ENCODE results near the gene CDK16.

Gene CDK16

DNA sequence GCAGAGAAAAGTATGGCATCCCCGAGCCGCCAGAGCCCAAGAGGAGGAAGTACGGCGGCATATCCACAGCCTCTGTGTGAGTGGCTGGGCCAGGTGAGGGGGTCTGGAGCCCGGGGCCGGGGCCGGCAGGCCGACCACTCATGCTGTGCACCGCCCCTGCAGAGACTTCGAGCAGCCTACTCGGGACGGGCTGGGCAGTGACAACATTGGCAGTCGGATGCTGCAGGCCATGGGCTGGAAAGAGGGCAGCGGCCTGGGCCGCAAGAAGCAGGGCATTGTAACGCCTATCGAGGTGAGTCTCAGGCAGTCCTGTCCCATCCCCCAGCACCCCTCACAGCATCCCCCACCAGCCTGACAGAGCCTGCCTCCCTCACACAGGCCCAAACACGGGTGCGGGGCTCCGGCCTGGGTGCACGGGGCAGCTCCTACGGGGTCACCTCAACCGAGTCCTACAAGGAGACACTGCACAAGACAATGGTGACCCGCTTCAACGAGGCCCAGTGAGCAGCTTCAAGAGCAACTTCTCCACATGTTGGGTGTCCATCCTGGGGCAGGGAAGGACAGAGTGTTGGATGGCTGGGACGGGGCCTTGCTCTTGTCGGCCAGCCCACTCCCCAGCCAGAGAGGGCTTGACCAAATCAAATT lies 32.3 kb upstream of the CDK16 start:
- no peaks in the 10 kb centered on the region for H3K79me2 ChIP-seq (ENCODE audit: control insufficient read depth, insufficient read depth, low read length, poor library complexity)
- no peaks in the 10 kb centered on the region for H3K27me3 ChIP-seq (ENCODE audit: insufficient read depth, low read length)
- H3K9me3 ChIP-seq (ENCODE audit: insufficient read depth, low read depth, low read length): no peaks in the 10 kb centered on the region
- H3K4me1 ChIP-seq (ENCODE audit: control insufficient read depth in 1 of 2, insufficient read depth in 2 of 2, low read length in 2 of 2): no peaks in the 10 kb centered on the region
- H2BK12ac ChIP-seq (ENCODE audit: low read length): no peak overlapping the region
- H3K14ac ChIP-seq (ENCODE audit: low read length): no peak overlapping the region
- H3K4me3 ChIP-seq (ENCODE audit: low read depth, low read length): no peak overlapping the region
- WGBS (ENCODE audit: extremely low coverage, insufficient coverage, insufficient read length): no CpG with 5 or more reads among the region's 27 CpGs
- no peak overlapping the region for H4K8ac ChIP-seq (ENCODE audit: low read depth, low read length)
- H3K4me2 ChIP-seq (ENCODE audit: low read length): no peak overlapping the region
- no peak overlapping the region for H3K23ac ChIP-seq (ENCODE audit: low read length)
- H3K18ac ChIP-seq (ENCODE audit: low read length): no peak overlapping the region
- H4K12ac ChIP-seq (ENCODE audit: low read depth, low read length): no peak overlapping the region
- no peak for DNase-seq
- peaks cover 2% of the 10 kb centered on the region for H3K79me1 ChIP-seq (ENCODE audit: low read length)
- no peak overlapping the region for H3K9ac ChIP-seq (ENCODE audit: low read length)
- no peak overlapping the region for H4K91ac ChIP-seq (ENCODE audit: low read depth, low read length)
- peaks cover 48 to 50% of the 10 kb centered on the region in 2 experiments for H3K36me3 ChIP-seq (ENCODE audit: control insufficient read depth in 1 of 2, insufficient read depth in 2 of 2, low read length in 2 of 2)
- H2BK5ac ChIP-seq (ENCODE audit: low read depth, low read length, poor library complexity): no peak overlapping the region
- H2BK120ac ChIP-seq (ENCODE audit: insufficient read depth, low read length, poor library complexity): no peak overlapping the region
- no peak overlapping the region for H3K27ac ChIP-seq (ENCODE audit: low read depth, low read length)
- no peak overlapping the region for H2AFZ ChIP-seq (ENCODE audit: insufficient read depth, low read length, poor library complexity)
- H3K4ac ChIP-seq (ENCODE audit: low read depth, low read length): no peak overlapping the region
- H2AK5ac ChIP-seq (ENCODE audit: low read length): no peak overlapping the region

DNA sequence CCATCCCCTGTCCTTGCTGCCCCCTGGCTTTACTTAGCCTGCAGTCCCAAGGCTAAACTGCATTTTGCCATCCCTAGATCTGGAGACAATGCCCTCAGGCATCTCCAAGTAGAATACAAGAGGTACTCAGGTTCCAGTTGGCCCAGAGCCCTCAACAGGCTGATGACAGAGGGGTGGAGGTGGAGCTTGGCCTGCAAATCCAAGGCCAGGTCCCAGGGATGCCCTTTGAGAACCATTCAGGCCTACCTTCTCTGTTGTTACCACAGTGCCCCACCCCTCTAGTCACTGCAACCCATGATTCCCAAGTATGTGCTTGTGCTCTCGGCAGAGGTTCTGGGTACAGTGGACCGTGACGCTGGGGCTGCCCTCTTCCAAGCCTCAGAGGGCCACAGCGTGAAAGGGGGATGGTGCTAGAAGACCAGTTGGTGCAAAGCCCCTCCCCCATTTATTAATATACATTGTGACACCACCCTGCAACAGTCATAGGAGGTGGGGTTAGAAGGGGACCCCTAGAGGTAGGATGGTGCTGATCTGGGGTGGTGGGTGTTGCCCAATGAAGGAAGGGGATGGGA lies 31.3 kb upstream of the CDK16 start:
- H4K8ac ChIP-seq (ENCODE audit: low read depth, low read length): no peak overlapping the region
- no peak overlapping the region for H3K18ac ChIP-seq (ENCODE audit: low read length)
- H3K23ac ChIP-seq (ENCODE audit: low read length): no peak overlapping the region
- no peak overlapping the region for H3K14ac ChIP-seq (ENCODE audit: low read length)
- no peaks in the 10 kb centered on the region for H3K79me2 ChIP-seq (ENCODE audit: control insufficient read depth, insufficient read depth, low read length, poor library complexity)
- H3K4me3 ChIP-seq (ENCODE audit: low read depth, low read length): no peak overlapping the region
- H2BK5ac ChIP-seq (ENCODE audit: low read depth, low read length, poor library complexity): no peak overlapping the region
- H3K4me2 ChIP-seq (ENCODE audit: low read length): no peak overlapping the region
- DNase-seq: no peak
- no peak overlapping the region for H3K4ac ChIP-seq (ENCODE audit: low read depth, low read length)
- peaks cover 0 to 2% of the 10 kb centered on the region in 2 experiments for H3K4me1 ChIP-seq (ENCODE audit: control insufficient read depth in 1 of 2, insufficient read depth in 2 of 2, low read length in 2 of 2)
- H2BK12ac ChIP-seq (ENCODE audit: low read length): no peak overlapping the region
- H2AFZ ChIP-seq (ENCODE audit: insufficient read depth, low read length, poor library complexity): no peak overlapping the region
- H3K9me3 ChIP-seq (ENCODE audit: insufficient read depth, low read depth, low read length): no peaks in the 10 kb centered on the region
- no peaks in the 10 kb centered on the region for H3K27me3 ChIP-seq (ENCODE audit: insufficient read depth, low read length)
- no CpG with 5 or more reads among the region's 4 CpGs for WGBS (ENCODE audit: extremely low coverage, insufficient coverage, insufficient read length)
- H3K36me3 ChIP-seq (ENCODE audit: control insufficient read depth in 1 of 2, insufficient read depth in 2 of 2, low read length in 2 of 2): peaks cover 39 to 41% of the 10 kb centered on the region in 2 experiments
- H4K12ac ChIP-seq (ENCODE audit: low read depth, low read length): no peak overlapping the region
- no peak overlapping the region for H3K27ac ChIP-seq (ENCODE audit: low read depth, low read length)
- no peak overlapping the region for H2BK120ac ChIP-seq (ENCODE audit: insufficient read depth, low read length, poor library complexity)
- no peak overlapping the region for H4K91ac ChIP-seq (ENCODE audit: low read depth, low read length)
- H3K79me1 ChIP-seq (ENCODE audit: low read length): peaks cover 2% of the 10 kb centered on the region
- H3K9ac ChIP-seq (ENCODE audit: low read length): no peak overlapping the region
- no peak overlapping the region for H2AK5ac ChIP-seq (ENCODE audit: low read length)

DNA sequence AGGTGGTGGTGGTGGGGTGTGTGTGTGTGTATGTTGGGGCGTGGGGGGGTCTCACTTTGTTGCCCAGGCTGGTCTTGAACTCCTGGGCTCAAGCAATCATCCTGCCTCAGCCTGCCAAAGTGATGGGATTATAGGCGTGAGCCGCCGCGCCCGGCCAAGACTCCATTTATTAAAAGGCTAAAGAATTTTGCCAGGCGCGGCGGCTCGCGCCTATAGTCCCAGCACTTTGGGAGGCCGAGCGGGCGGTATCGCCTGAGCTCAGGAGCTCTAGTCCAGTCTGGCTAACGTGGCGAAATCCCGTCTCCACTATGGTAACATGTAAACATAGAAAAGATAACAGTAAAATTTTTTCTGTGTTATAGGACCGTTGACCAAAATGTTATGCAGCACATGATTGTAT lies 28.6 kb upstream of the CDK16 start:
- Histone ChIP-seq H3K9ac (ENCODE audit: low read length) (no peak overlapping the region), H3K4me1 (ENCODE audit: control insufficient read depth in 1 of 2, insufficient read depth in 2 of 2, low read length in 2 of 2) (peaks cover 2 to 8% of the 10 kb centered on the region in 2 experiments), H3K23ac (ENCODE audit: low read length) (no peak overlapping the region), H3K18ac (ENCODE audit: low read length) (no peak overlapping the region), H2BK12ac (ENCODE audit: low read length) (no peak overlapping the region), H2AFZ (ENCODE audit: insufficient read depth, low read length, poor library complexity) (no peak overlapping the region), H3K27me3 (ENCODE audit: insufficient read depth, low read length) (no peaks in the 10 kb centered on the region), H2AK5ac (ENCODE audit: low read length) (no peak overlapping the region), H4K12ac (ENCODE audit: low read depth, low read length) (no peak overlapping the region), H3K4me2 (ENCODE audit: low read length) (no peak overlapping the region), H4K8ac (ENCODE audit: low read depth, low read length) (no peak overlapping the region), H3K36me3 (ENCODE audit: control insufficient read depth in 1 of 2, insufficient read depth in 2 of 2, low read length in 2 of 2) (peaks cover 24 to 26% of the 10 kb centered on the region in 2 experiments), H3K14ac (ENCODE audit: low read length) (no peak overlapping the region), H3K27ac (ENCODE audit: low read depth, low read length) (no peak overlapping the region), H2BK5ac (ENCODE audit: low read depth, low read length, poor library complexity) (no peak overlapping the region), H2BK120ac (ENCODE audit: insufficient read depth, low read length, poor library complexity) (no peak overlapping the region), H3K4ac (ENCODE audit: low read depth, low read length) (no peak overlapping the region), H3K9me3 (ENCODE audit: insufficient read depth, low read depth, low read length) (no peaks in the 10 kb centered on the region), H3K79me2 (ENCODE audit: control insufficient read depth, insufficient read depth, low read length, poor library complexity) (peaks cover 11% of the 10 kb centered on the region), H4K91ac (ENCODE audit: low read depth, low read length) (no peak overlapping the region), H3K4me3 (ENCODE audit: low read depth, low read length) (no peak overlapping the region), H3K79me1 (ENCODE audit: low read length) (peaks cover 7% of the 10 kb centered on the region)
- DNase-seq: peak; percentile 23 to 45
- WGBS (ENCODE audit: extremely low coverage, insufficient coverage, insufficient read length): no CpG with 5 or more reads among the region's 19 CpGs

DNA sequence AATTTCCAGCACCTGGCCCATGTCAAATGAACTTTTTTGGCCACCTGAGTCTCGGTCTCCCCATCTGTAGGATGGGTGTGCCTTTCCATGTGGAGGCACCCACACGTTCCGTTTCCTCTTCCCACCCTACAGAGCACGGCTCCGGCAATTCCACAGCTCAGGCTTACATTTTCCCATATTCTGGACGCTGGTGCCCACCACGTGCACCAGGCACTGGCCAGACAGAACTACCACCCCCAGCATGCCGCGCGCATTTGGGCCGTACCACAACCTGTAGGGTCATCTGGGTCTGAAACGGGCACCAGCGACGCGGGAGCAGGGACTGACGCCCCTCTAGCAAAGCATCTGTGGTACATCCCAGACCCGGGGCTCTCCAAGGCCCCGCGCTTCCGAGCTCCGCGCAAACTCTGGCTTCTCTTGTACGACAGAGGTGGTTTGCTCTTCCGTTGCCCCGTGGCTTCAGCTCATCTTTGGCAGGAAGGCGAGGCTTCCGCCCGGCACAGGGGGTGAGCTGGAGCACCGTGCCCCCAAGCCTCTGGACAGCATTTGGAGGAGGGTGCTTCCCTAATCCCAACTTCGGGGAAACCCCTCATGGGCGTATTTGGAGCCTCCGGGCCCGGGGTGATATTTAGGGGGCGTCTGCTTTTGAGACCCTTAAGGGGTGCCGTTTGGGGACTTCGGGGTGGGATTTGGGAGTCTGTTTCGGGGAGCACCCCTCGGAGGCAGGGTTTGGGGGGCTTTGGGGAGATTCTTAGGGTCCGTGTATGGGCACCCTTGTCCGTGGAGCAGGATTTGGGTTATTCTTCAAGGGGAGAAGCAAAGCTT lies 27.8 kb upstream of the CDK16 start:
- Histone ChIP-seq H3K79me2 (ENCODE audit: control insufficient read depth, insufficient read depth, low read length, poor library complexity) (peaks cover 14% of the 10 kb centered on the region), H3K79me1 (ENCODE audit: low read length) (peaks cover 7% of the 10 kb centered on the region), H3K14ac (ENCODE audit: low read length) (no peak overlapping the region), H3K27ac (ENCODE audit: low read depth, low read length) (no peak overlapping the region), H3K4me1 (ENCODE audit: control insufficient read depth in 1 of 2, insufficient read depth in 2 of 2, low read length in 2 of 2) (peaks cover 5 to 12% of the 10 kb centered on the region in 2 experiments), H3K27me3 (ENCODE audit: insufficient read depth, low read length) (no peaks in the 10 kb centered on the region), H4K91ac (ENCODE audit: low read depth, low read length) (peak overlapping the region; percentile 8), H4K12ac (ENCODE audit: low read depth, low read length) (no peak overlapping the region), H2BK120ac (ENCODE audit: insufficient read depth, low read length, poor library complexity) (peak overlapping the region; percentile 43), H3K18ac (ENCODE audit: low read length) (no peak overlapping the region), H2AK5ac (ENCODE audit: low read length) (no peak overlapping the region), H3K4me2 (ENCODE audit: low read length) (peak overlapping the region; percentile 76), H2BK5ac (ENCODE audit: low read depth, low read length, poor library complexity) (no peak overlapping the region), H2AFZ (ENCODE audit: insufficient read depth, low read length, poor library complexity) (peak overlapping the region; percentile 81), H3K4me3 (ENCODE audit: low read depth, low read length) (peak overlapping the region; percentile 67), H4K8ac (ENCODE audit: low read depth, low read length) (peak overlapping the region; percentile 56), H2BK12ac (ENCODE audit: low read length) (no peak overlapping the region), H3K9ac (ENCODE audit: low read length) (no peak overlapping the region), H3K9me3 (ENCODE audit: insufficient read depth, low read depth, low read length) (no peaks in the 10 kb centered on the region), H3K23ac (ENCODE audit: low read length) (no peak overlapping the region), H3K36me3 (ENCODE audit: control insufficient read depth in 1 of 2, insufficient read depth in 2 of 2, low read length in 2 of 2) (peaks cover 18% of the 10 kb centered on the region in 2 experiments), H3K4ac (ENCODE audit: low read depth, low read length) (no peak overlapping the region)
- WGBS (ENCODE audit: extremely low coverage, insufficient coverage, insufficient read length): no CpG with 5 or more reads among the region's 40 CpGs
- DNase-seq: peak; percentile 75 to 78

Data from trophoblast cell (in vitro differentiated cells and primary cell).